GM19468 (cell line): ENCODE data around the gene NBEA.
A peak's percentile ranks its signal among the peaks of the same experiment; 100 is the strongest.

ENCODE experiments used
- ATAC-seq: cut with Tn5 transposase; IDR thresholded peaks from one replicate; pipeline ENCODE4 v1.9.1; 2021; ENCODE audit warnings: mild to moderate bottlenecking, moderate library complexity, moderate number of reproducible peaks; ENCODE audit not compliant: unreplicated experiment; ENCODE audit errors: extremely low read depth

The NBEA gene

DNA sequence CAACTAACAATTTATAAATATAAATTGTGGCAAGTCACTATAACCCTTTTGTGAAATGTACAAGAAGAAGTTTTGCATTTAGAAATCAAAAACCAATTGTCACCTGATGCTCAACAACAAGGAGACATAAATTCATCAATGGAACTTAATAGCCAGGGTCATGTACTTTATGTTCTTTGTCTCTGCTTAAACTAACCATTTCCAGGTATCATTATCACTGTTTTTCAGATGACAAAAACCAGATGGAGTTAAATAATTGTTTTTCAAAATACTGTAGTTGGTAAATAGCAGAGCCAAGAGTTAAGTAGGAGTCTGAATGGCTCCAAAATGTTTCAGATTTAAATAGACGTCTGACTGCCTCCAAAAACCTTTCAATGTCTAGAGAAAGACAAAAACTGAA, 606.7 kb downstream of the NBEA start:
- ATAC-seq, result no peak

GRCh38 chr13:35549481-35549880, 607.4 kb downstream of the NBEA start:
- ATAC-seq, result peak; percentile 89

DNA sequence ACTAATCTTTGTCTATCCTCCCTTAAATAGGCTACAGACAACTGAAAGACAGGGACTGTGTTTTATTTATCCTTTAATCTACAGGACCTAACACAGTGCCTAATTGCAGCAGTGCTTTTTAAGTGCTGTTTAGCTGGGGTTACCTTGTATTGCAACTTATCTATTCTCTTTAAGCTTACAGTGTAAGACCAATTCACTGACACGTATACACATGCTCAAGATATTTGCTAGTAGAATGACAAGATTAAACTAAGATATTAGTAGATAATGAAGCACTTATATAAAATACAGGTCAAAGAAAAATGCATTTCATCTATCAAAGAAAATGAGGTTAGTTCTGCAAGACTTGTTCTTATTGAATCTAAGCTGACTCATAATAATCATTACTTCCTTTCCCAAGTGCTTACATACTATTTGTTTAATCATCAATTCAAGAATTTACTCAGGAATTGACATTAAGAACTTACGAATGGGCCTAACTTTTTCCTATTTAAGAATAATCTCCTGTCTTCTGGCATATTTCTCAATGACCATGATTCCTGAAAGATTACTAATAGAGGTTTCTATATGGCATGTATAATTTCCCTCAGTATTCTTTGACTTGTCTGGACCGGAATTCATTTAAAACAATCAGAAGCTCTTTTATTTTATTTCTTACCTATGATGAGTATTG, 610.2 kb downstream of the NBEA start:
- no peak for ATAC-seq

DNA sequence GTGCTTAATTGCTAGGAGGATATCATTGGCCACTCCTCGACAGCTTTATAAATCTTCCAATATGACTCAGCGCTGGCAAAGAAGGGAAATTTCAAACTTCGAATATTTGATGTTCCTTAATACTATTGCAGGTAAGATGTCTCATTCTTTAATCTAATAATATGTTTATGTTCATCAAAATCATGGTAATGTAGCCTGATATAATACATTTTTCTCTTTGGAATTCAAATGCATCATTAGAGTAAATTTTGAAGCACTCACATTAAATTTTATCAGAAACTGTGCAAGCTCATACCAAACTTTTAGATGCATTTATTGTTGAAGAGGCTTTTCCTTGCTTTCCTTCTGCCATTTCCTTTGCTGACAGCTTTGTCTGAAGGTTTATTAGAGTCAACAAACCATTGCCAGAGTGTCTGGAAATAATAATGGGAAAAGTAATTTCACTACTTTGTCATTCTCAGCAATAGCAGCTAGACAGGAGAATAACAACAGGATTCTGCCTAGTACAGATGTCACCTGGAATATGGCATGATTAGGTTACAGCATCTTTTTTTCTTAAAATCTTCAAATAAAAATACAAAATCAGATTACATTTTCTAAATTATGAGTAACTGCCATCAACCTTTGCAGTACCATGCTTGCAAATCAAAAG, 613.0 kb downstream of the NBEA start:
- no peak for ATAC-seq

- ATAC-seq, result no peak
Observed at GRCh38 chr13:35557475-35557874, 615.4 kb downstream of the NBEA start.

- ATAC-seq, result no peak
Observed at GRCh38 chr13:35561540-35561939, 619.5 kb downstream of the NBEA start.

GRCh38 chr13:35565273-35565672, 623.2 kb downstream of the NBEA start:
- no peak for ATAC-seq

- no peak for ATAC-seq
Observed at GRCh38 chr13:35566340-35566739, 624.3 kb downstream of the NBEA start.

DNA sequence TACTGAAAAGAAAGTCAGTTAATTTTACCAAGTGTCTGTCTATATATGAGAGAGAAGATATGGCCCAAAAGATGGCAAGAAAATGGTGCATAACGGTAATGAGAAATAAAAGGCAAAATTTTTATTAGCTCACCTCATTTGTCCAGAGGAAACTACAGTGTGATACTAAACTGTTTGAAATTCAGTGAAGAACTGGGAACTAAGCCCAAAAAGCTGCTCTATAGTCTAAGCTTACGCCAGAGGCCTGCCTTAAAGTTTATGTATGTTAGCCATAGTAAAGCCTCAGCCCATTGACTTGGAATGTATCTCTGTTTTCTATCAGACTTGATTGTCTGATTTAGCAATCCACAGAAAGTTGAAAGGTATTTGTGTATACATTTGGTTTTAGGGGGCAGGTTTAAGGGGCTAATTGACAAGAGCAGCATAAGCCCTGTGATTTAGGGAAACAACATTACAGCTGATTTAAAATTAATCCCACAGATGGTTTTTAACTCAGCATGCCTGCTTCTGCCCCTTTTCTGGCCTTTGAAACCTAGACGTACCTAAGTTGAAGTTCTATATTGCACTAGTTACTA, 625.4 kb downstream of the NBEA start:
- no peak for ATAC-seq

GRCh38 chr13:35573639-35574038, 631.6 kb downstream of the NBEA start:
- ATAC-seq, result no peak

DNA sequence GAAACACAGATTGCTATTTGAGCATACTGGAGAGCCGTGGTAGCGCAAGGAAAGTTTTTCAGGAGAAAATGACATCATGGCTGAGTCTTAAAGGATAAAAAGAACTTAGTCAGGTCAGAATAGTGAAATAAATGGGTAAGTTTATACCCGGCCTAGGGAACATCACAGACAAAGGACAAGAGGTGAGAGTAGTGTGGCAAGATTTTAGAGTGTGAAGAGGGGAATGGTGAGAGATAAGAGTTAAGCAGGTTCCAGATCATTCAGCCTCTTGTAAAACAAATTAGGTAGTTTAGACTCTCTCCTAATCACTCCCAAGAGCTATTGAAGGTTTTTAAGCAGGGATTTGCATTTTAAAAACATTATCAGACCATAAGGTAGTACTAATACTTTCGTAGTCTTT, 650.4 kb downstream of the NBEA start:
- no peak for ATAC-seq

- ATAC-seq, result no peak
Observed at GRCh38 chr13:35593651-35594050, 651.6 kb downstream of the NBEA start.

- ATAC-seq, result no peak
Observed at GRCh38 chr13:35594096-35594495, 652.0 kb downstream of the NBEA start.

DNA sequence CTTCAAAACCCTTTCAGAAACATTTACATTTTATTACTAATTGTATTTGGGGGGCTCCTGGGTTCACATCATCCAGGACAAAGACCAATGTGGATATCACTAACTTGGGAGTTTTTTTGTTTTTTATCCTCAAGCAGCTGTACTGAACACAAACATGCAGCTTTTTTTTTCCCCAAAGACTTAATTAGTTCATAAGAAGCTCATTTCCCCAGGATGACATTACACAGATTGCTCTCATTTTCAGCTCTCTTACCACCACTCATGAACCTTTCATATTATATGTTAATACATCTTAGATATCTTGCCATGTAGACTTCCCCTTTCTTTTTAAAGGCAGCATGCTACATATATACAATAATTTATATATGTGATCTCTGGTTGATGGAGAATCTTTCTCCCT, 653.1 kb downstream of the NBEA start:
- no peak for ATAC-seq

DNA sequence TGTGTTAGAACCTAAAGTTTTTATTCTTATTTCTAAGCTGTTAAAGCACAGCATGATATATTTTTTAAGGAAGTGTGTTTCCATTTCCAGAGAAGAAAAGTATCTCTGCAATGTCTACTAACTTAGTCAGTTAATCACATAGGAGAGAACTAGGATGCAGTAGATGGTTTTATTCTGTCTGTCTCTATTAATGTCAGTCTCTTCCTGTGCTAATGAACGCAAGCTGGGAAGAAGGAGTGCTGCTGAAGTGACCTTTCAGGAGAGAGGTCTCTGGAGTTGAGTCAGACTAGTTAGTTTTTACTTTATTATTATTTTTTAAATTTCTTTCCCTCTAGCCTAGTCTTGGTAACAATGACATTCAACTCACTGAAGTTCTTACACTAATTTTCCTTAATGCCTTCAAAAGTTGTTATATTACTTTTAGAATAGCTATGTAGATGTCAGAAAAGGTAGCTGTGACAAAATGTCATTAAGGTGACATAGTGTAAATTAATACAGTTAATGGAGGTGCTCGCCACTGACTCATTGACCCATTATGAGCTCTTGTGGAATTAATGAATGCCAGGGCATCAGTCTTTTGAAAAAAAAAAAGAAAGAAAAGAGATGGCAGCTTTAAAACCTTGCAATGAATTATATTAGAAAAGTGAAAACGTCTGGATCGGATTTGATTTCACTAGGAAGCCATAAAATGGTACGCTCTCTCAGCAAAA, 654.4 kb downstream of the NBEA start:
- ATAC-seq, result no peak

- ATAC-seq, result no peak
Observed at GRCh38 chr13:35597451-35597850, 655.4 kb downstream of the NBEA start.

- no peak for ATAC-seq
Observed at GRCh38 chr13:35598233-35598632, 656.2 kb downstream of the NBEA start.

DNA sequence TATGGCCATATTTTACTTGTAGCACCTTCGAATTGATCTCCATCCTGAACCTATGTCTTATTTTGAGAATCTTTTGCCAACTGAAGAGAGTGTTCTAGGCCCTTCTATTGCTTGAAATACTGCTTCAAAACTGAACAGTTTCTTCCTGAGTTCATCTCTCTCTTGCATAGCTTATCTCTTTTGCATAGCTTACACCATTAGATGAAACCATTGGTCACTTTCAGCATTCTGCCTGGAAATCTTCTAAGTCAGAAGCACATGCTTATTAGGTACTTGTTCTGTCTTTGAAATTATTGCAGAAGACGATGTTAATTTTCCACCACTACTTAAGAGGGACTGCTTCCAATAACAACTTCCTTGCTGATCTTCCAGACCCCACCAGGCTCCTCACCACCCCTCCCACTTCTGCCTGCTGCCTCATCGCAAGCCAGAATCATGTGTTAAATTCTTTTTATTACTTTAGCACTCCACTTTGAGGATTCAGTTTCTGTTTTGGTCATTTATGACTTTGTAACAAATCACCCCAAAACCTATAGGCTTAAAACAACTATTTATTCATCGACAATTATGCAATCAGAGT, 656.8 kb downstream of the NBEA start:
- ATAC-seq, result no peak

DNA sequence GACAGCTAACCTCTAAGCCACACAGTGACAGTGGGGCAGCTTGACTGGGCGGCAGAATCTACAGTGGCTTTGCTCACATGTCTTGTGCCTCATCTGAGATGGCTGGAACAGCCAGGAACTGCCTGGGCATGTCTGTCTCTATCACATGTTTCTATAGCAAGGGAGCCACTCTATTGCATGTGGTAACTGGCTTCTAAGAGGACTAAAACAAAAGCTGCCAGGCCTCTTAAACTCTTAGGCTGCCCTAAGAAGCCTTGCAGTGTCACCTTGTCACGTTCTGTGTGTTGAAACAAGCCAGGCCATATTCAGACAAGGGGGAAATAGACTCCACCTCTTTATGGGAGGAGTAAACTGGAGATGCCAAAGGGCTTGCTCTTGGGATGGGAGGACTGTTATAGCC, 657.3 kb downstream of the NBEA start:
- no peak for ATAC-seq

- ATAC-seq, result no peak
Observed at GRCh38 chr13:35600137-35600536, 658.1 kb downstream of the NBEA start.
